ENCODE results near the gene KRTAP5-11. TPM values are rescaled to one million over a fixed set of nuclear protein-coding genes. Genes with fewer than 3 reads are reported as not detected.
"Not testable (repeated sequence)": the region's sequence is repeated elsewhere in the genome, so short reads cannot be mapped to it uniquely, and the experiment has no call there.

The KRTAP5-11 gene, protein sequence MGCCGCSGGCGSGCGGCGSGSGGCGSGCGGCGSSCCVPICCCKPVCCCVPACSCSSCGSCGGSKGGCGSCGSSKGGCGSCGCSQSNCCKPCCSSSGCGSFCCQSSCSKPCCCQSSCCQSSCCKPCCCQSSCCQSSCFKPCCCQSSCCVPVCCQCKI
- total RNA-seq, result 1 to 10 TPM; 2.9 to 5.7 TPM
- polyA plus RNA-seq (2013, experiment 1 of 2), result not detected
- not detected for polyA plus RNA-seq (2013, experiment 2 of 2)
- long read RNA-seq, experiment 1, partial matches to known transcripts, result 0 of 1 reads
- long read RNA-seq, experiment 1, other reads (novel, unspliced or antisense), result 1 of 1 reads
- long read RNA-seq, experiment 2, partial matches to known transcripts, result 0 of 3 reads
- long read RNA-seq, experiment 2, other reads (novel, unspliced or antisense), result 3 of 3 reads
- long read RNA-seq, experiment 3, partial matches to known transcripts, result 0 of 1 reads
- long read RNA-seq, experiment 3, other reads (novel, unspliced or antisense), result 1 of 1 reads
- long read RNA-seq, experiment 4, partial matches to known transcripts, result 0 of 2 reads
- long read RNA-seq, experiment 4, other reads (novel, unspliced or antisense), result 2 of 2 reads

DNA sequence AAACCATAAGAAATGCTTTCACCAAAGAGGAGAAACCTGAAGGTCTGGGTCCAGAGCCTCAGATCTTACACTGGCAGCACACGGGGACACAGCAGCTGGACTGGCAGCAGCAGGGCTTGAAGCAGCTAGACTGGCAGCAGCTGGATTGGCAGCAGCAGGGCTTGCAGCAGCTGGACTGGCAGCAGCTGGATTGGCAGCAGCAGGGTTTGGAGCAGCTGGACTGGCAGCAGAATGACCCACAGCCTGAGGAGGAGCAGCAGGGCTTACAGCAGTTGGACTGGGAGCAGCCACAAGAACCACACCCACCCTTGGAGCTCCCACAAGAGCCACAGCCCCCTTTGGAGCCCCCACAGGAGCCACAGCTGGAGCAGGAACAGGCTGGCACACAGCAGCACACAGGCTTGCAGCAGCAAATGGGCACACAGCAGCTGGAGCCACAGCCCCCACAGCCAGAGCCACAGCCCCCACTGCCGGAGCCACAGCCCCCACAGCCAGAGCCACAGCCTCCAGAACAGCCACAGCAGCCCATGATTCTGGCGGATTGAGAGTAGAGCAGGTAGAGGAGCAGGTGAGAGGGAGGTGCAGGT lies at the start of gene KRTAP5-11:
KRTAP5-11 (minus strand) TSS at position 567 of the 587 bp plus-strand sequence; CDS start at position 529, 38 bp downstream.
- Histone ChIP-seq H3K27me3 (ENCODE audit: control insufficient read depth, insufficient read depth, low read length, poor library complexity, severe bottlenecking) (peaks cover 5% of the 10 kb centered on the region), H3K4me1 (ENCODE audit: control insufficient read depth, insufficient read depth, low read length) (no peaks in the 10 kb centered on the region), H3K4me3 (ENCODE audit: low read length) (no peak within 1 kb of the TSS), H3K9ac (ENCODE audit: extremely low read depth, low read length, poor library complexity, severe bottlenecking) (no peak within 1 kb of the TSS), H3K27ac (ENCODE audit: low read depth, low read length) (no peak within 1 kb of the TSS), H3K36me3 (ENCODE audit: control insufficient read depth, insufficient read depth, low read length) (no peaks in the 10 kb centered on the region), H3K9me3 (ENCODE audit: control insufficient read depth, low read length) (no peaks in the 10 kb centered on the region)
- H3K36me3 Mint-ChIP-seq (ENCODE audit: low read depth), result no peaks in the 10 kb centered on the region
- H3K27me3 Mint-ChIP-seq (ENCODE audit: insufficient read depth), result peaks cover 23% of the 10 kb centered on the region
- no peak within 1 kb of the TSS for H3K4me3 Mint-ChIP-seq
- H3K4me1 Mint-ChIP-seq, result peaks cover 10% of the 10 kb centered on the region
- TF ChIP-seq, protein P1, sequence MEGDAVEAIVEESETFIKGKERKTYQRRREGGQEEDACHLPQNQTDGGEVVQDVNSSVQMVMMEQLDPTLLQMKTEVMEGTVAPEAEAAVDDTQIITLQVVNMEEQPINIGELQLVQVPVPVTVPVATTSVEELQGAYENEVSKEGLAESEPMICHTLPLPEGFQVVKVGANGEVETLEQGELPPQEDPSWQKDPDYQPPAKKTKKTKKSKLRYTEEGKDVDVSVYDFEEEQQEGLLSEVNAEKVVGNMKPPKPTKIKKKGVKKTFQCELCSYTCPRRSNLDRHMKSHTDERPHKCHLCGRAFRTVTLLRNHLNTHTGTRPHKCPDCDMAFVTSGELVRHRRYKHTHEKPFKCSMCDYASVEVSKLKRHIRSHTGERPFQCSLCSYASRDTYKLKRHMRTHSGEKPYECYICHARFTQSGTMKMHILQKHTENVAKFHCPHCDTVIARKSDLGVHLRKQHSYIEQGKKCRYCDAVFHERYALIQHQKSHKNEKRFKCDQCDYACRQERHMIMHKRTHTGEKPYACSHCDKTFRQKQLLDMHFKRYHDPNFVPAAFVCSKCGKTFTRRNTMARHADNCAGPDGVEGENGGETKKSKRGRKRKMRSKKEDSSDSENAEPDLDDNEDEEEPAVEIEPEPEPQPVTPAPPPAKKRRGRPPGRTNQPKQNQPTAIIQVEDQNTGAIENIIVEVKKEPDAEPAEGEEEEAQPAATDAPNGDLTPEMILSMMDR (conservative IDR thresholded peaks at IDR 0.05), result no peak
- DNase-seq, result no peak
- H3K27ac Mint-ChIP-seq, result no peak within 1 kb of the TSS
- WGBS, 2 experiments (ENCODE audit: insufficient coverage in 1 of 2, insufficient read length in 1 of 2), result 85 to 90% methylated on average over 1 to 3 of the region's 3 CpGs
- H3K9me3 Mint-ChIP-seq, result no peaks in the 10 kb centered on the region

DNA sequence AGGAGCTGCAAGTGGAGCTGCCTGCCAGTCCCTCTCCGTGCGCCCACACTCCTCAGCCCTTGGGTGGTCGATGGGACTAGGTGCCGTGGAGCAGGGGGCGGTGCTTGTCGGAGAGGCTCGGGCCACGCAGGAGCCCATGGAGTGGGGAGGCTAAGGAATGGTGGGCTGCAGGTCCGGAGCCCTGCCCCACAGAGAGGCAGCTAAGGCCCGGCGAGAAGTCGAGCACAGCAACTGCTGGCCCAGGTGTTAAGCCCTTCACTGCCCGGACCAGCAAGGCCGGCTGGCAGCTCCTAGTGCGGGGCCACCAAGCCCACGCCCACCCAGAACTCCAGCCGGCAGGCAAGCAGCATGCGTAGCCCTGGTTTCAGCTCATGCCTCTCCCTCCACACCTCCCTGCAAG lies 48.9 kb upstream of the KRTAP5-11 start:
- H3K9ac ChIP-seq (ENCODE audit: extremely low read depth, low read length, poor library complexity, severe bottlenecking); H3K9me3 ChIP-seq (ENCODE audit: control insufficient read depth, low read length); H3K27me3 Mint-ChIP-seq (ENCODE audit: insufficient read depth); H3K36me3 ChIP-seq (ENCODE audit: control insufficient read depth, insufficient read depth, low read length); H3K4me1 ChIP-seq (ENCODE audit: control insufficient read depth, insufficient read depth, low read length); H3K36me3 Mint-ChIP-seq (ENCODE audit: low read depth); DNase-seq; H3K4me3 ChIP-seq (ENCODE audit: low read length); H3K4me1 Mint-ChIP-seq; H3K4me3 Mint-ChIP-seq; H3K27ac ChIP-seq (ENCODE audit: low read depth, low read length); H3K27ac Mint-ChIP-seq; H3K27me3 ChIP-seq (ENCODE audit: control insufficient read depth, insufficient read depth, low read length, poor library complexity, severe bottlenecking): not testable (repeated sequence)
- H3K9me3 Mint-ChIP-seq, result peaks cover 10% of the 10 kb centered on the region
- WGBS, 2 experiments (ENCODE audit: insufficient coverage in 1 of 2, insufficient read length in 1 of 2), result 94 to 95% methylated on average over 7 to 18 of the region's 18 CpGs

DNA sequence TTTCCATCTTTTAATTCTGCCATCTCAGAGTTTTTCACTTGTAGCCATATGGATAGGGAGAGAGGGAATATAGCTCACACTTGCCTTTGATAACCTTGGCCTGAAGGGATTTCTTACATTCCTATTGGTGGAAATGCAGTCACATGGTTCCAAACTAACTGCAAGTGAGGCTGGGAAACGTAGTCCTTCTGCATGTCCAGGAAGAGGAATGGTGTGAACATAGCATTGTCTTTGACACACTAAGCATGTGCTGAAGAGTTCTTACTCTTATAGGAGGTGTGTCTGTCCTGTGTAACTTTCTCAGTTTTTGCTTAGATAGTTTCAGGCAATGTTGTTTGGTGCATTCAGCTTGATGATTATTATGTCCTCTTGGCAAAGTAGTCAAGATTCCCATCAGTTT lies 47.4 kb upstream of the KRTAP5-11 start:
- H3K4me1 Mint-ChIP-seq; H3K4me3 Mint-ChIP-seq; H3K4me1 ChIP-seq (ENCODE audit: control insufficient read depth, insufficient read depth, low read length); H3K4me3 ChIP-seq (ENCODE audit: low read length); H3K36me3 Mint-ChIP-seq (ENCODE audit: low read depth); H3K9me3 ChIP-seq (ENCODE audit: control insufficient read depth, low read length); DNase-seq; H3K27ac Mint-ChIP-seq; H3K27me3 Mint-ChIP-seq (ENCODE audit: insufficient read depth); H3K27ac ChIP-seq (ENCODE audit: low read depth, low read length); H3K36me3 ChIP-seq (ENCODE audit: control insufficient read depth, insufficient read depth, low read length); H3K9ac ChIP-seq (ENCODE audit: extremely low read depth, low read length, poor library complexity, severe bottlenecking); H3K27me3 ChIP-seq (ENCODE audit: control insufficient read depth, insufficient read depth, low read length, poor library complexity, severe bottlenecking): not testable (repeated sequence)
- 67% methylated on average over 1 of the region's 1 CpG; no CpG with 5 or more reads in 1 of the 2 experiments for WGBS, 2 experiments (ENCODE audit: insufficient coverage in 1 of 2, insufficient read length in 1 of 2)
- H3K9me3 Mint-ChIP-seq, result peaks cover 10% of the 10 kb centered on the region

DNA sequence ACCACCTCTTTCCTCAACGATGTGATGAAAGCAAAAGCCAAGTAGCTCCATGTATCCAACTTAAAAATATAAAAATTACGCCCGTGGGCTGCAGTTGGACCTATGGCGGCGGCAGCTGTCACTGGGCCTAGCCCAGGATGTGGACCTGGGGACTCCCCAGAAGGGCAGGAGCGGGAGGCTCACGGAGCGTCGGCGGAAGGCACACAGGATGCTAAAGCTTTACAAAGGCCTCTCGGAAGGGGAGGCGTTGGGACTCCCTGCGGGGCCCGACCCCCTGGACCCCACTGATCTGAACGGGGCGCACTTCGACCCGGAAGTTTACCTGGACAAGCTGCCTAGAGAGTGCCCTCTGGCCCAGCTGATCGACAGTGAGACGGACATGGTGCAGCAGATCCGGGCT lies 46.3 kb upstream of the KRTAP5-11 start:
- H3K9me3 Mint-ChIP-seq, result peaks cover 13% of the 10 kb centered on the region
- not testable (repeated sequence) for H3K27ac Mint-ChIP-seq; H3K27me3 ChIP-seq (ENCODE audit: control insufficient read depth, insufficient read depth, low read length, poor library complexity, severe bottlenecking); H3K36me3 ChIP-seq (ENCODE audit: control insufficient read depth, insufficient read depth, low read length); H3K4me1 Mint-ChIP-seq; H3K4me3 ChIP-seq (ENCODE audit: low read length); DNase-seq; H3K4me1 ChIP-seq (ENCODE audit: control insufficient read depth, insufficient read depth, low read length); H3K36me3 Mint-ChIP-seq (ENCODE audit: low read depth); H3K9me3 ChIP-seq (ENCODE audit: control insufficient read depth, low read length); H3K4me3 Mint-ChIP-seq; H3K27me3 Mint-ChIP-seq (ENCODE audit: insufficient read depth); H3K27ac ChIP-seq (ENCODE audit: low read depth, low read length); H3K9ac ChIP-seq (ENCODE audit: extremely low read depth, low read length, poor library complexity, severe bottlenecking)
- WGBS, 2 experiments (ENCODE audit: insufficient coverage in 1 of 2, insufficient read length in 1 of 2), result 94 to 96% methylated on average over 18 to 21 of the region's 21 CpGs

DNA sequence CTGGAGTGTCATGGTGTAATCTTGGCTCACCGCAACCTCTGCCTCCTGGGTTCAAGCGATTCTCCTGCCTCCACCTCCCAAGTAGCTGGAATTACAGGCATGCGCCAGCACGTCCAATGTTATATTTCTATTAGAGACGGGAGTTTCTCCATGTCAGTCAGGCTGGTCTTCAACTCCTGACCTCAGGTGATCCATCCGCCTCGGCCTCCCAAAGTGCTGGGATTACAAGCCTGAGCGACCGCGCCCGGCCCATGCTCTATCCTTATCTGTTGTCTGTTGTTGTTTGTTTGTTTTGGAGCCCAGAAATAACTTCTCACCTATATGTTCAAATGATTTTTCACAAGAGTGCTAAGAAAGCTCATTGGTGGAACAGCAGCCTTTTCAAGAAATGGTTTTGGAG lies 40.6 kb upstream of the KRTAP5-11 start:
- not testable (repeated sequence) for H3K4me3 Mint-ChIP-seq; H3K36me3 Mint-ChIP-seq (ENCODE audit: low read depth); H3K4me3 ChIP-seq (ENCODE audit: low read length); DNase-seq; H3K27me3 ChIP-seq (ENCODE audit: control insufficient read depth, insufficient read depth, low read length, poor library complexity, severe bottlenecking); H3K36me3 ChIP-seq (ENCODE audit: control insufficient read depth, insufficient read depth, low read length); H3K9me3 Mint-ChIP-seq; H3K4me1 ChIP-seq (ENCODE audit: control insufficient read depth, insufficient read depth, low read length); H3K27me3 Mint-ChIP-seq (ENCODE audit: insufficient read depth); H3K27ac Mint-ChIP-seq; H3K27ac ChIP-seq (ENCODE audit: low read depth, low read length); H3K4me1 Mint-ChIP-seq; H3K9ac ChIP-seq (ENCODE audit: extremely low read depth, low read length, poor library complexity, severe bottlenecking); H3K9me3 ChIP-seq (ENCODE audit: control insufficient read depth, low read length)
- WGBS, 2 experiments (ENCODE audit: insufficient coverage in 1 of 2, insufficient read length in 1 of 2), result 90 to 96% methylated on average over 11 of the region's 11 CpGs

DNA sequence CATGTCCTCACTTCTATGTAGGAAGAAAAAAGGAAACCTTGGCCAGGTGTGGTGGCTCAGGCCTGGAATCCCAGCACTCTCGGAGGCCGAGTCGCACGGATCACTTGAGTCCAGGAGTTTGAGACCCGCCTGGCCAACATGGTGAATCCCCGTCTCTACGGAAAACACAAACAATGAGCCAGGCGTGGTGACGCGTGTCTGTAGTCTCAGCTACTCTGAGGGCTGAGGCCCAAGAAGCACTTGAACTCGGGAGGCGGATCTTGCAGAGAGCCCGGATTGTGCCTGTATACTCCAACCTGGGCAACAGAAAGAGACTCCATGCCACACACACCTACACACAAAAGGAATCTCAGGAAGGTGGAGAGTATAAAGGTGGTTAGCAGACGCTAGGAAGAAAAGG lies 39.9 kb upstream of the KRTAP5-11 start:
- not testable (repeated sequence) for H3K27ac Mint-ChIP-seq; H3K36me3 ChIP-seq (ENCODE audit: control insufficient read depth, insufficient read depth, low read length); H3K27me3 Mint-ChIP-seq (ENCODE audit: insufficient read depth); H3K4me3 ChIP-seq (ENCODE audit: low read length); H3K27ac ChIP-seq (ENCODE audit: low read depth, low read length); H3K9me3 ChIP-seq (ENCODE audit: control insufficient read depth, low read length); H3K27me3 ChIP-seq (ENCODE audit: control insufficient read depth, insufficient read depth, low read length, poor library complexity, severe bottlenecking); H3K9me3 Mint-ChIP-seq; DNase-seq; H3K4me1 ChIP-seq (ENCODE audit: control insufficient read depth, insufficient read depth, low read length); H3K4me3 Mint-ChIP-seq; H3K36me3 Mint-ChIP-seq (ENCODE audit: low read depth); H3K4me1 Mint-ChIP-seq; H3K9ac ChIP-seq (ENCODE audit: extremely low read depth, low read length, poor library complexity, severe bottlenecking)
- WGBS, 2 experiments (ENCODE audit: insufficient coverage in 1 of 2, insufficient read length in 1 of 2), result 88 to 95% methylated on average over 11 to 14 of the region's 14 CpGs
